Effector CD4-positive, alpha-beta T cell (primary cell): ENCODE results near the gene TRIM65.
"Not testable (repeated sequence)": the region's sequence is repeated elsewhere in the genome, so short reads cannot be mapped to it uniquely, and the experiment has no call there.

Experiments
- DNase-seq: peaks from one replicate; pipeline ENCODE4 v3.0.0-alpha.2; 2020

Gene TRIM65

GRCh38 chr17:75895370-75896155 is 1.2 kb downstream of the TRIM65 start:
- no peak for DNase-seq

- DNase-seq = no peak
Measured at GRCh38 chr17:75894049-75894733, 2.6 kb downstream of the TRIM65 start.

- no peak for DNase-seq
Measured at GRCh38 chr17:75893305-75894048, 3.3 kb downstream of the TRIM65 start.

- DNase-seq = no peak
Measured at GRCh38 chr17:75892556-75893224, 4.1 kb downstream of the TRIM65 start.

GRCh38 chr17:75891605-75892555 is 4.9 kb downstream of the TRIM65 start:
- no peak for DNase-seq

GRCh38 chr17:75891022-75891604 is 5.6 kb downstream of the TRIM65 start:
- DNase-seq = no peak

GRCh38 chr17:75889454-75889853 is 7.3 kb downstream of the TRIM65 start:
- no peak for DNase-seq

GRCh38 chr17:75888484-75888883 is 8.3 kb downstream of the TRIM65 start:
- no peak for DNase-seq

- DNase-seq = not testable (repeated sequence)
Measured at GRCh38 chr17:75885860-75886259, 10.9 kb downstream of the TRIM65 start.

- DNase-seq = no peak
Measured at GRCh38 chr17:75885431-75885830, 11.3 kb downstream of the TRIM65 start.

GRCh38 chr17:75881678-75882454 is 14.9 kb downstream of the TRIM65 start:
- no peak for DNase-seq

GRCh38 chr17:75880266-75880665 is 16.5 kb downstream of the TRIM65 start:
- DNase-seq = no peak

- DNase-seq = no peak
Measured at GRCh38 chr17:75878174-75878998, 18.4 kb downstream of the TRIM65 start, which contains the start of gene TRIM47. Gene TRIM47, minus strand, starts transcription at chr17:75878581. Its CDS starts 33 bp downstream, at chr17:75878548.

- peak; percentile 59 for DNase-seq
Measured at GRCh38 chr17:75877752-75878173, 19.0 kb downstream of the TRIM65 start.

GRCh38 chr17:75876938-75877751 is 19.6 kb downstream of the TRIM65 start:
- no peak for DNase-seq

- DNase-seq = peak; percentile 73
Measured at GRCh38 chr17:75876190-75876937, 20.4 kb downstream of the TRIM65 start.

- no peak for DNase-seq
Measured at GRCh38 chr17:75875940-75876189, 20.9 kb downstream of the TRIM65 start.
